Bronchial epithelial cell (primary cell): Measurements from ENCODE around the gene REST. TPM values are rescaled to one million over a fixed set of nuclear protein-coding genes. Genes with fewer than 3 reads are reported as not detected.

Experiments used
- DNase-seq: peaks from one replicate; pipeline ENCODE4 v3.0.0-alpha.2; 2010; ENCODE audit warnings: low read depth
- FAIRE-seq: peaks from 2 replicates; lab custom pipeline; 2011; peaks lifted over from hg19 to GRCh38; lab: Jason Lieb, UNC
- H3K27me3 ChIP-seq: 2 replicates; pipeline ENCODE4 v1.5.1; 2011; ENCODE audit warnings: low read length; ENCODE audit not compliant: control insufficient read depth, insufficient read depth
- H3K36me3 ChIP-seq: 2 replicates; pipeline ENCODE4 v1.5.1; 2011; ENCODE audit warnings: low read length; ENCODE audit not compliant: control insufficient read depth, insufficient read depth
- H3K4me3 ChIP-seq: 2 replicates; pipeline ENCODE4 v1.5.1; 2011; ENCODE audit warnings: mild to moderate bottlenecking, low read depth, low read length, control low read depth
- CTCF ChIP-seq: IDR thresholded peaks from 2 replicates; pipeline ENCODE4 v1.5.1; 2011; ENCODE audit warnings: mild to moderate bottlenecking, moderate library complexity, low read length, control low read depth, inconsistent platforms; ENCODE audit not compliant: insufficient read depth, severe bottlenecking
- total RNA-seq: library from RNA; depleted of rRNA; stranded (reverse); fragments of >200 nt; gene quantifications from 2 replicates; pipeline ENCODE4 v1.2.1, GENCODE V29; 2014

REST gene
- 17.6 and 21.6 TPM in 2 replicates for total RNA-seq

DNA sequence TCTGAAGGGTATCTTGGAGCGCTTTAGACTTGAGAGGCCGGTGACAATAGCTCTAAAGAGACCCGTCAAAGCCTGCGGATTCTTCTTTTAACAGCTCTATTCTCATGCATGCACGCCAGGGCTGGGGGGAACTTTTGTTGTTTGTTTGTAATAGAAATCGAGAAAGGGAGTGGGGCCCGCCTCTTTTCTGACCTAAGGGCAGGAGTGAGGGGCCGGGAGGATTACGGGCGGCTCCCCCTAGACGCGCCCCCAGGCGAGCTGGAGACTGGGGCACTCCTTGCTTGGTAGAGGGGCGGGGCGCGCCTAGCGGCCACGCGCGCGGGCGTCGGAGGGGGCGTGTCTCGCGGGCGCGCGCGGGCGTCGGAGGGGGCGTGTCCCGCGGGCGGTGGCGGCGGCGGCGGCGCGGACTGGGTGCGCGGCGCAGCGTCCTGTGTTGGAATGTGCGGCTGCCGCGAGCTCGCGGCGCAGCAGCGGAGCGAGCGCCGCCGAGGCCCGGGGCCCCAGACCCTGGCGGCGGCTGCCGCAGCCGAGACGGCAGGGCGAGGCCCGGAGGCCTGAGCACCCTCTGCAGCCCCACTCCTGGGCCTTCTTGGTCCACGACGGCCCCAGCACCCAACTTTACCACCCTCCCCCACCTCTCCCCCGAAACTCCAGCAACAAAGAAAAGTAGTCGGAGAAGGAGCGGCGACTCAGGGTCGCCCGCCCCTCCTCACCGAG lies at the start of gene REST:
Gene REST (plus strand): TSS at position 412 of the 717 bp plus-strand sequence. CDS start 2,739 bp downstream, outside the sequence.
- DNase-seq = peak; percentile 14
- H3K36me3 ChIP-seq = no peaks in the 10 kb centered on the region
- FAIRE-seq = no peak
- no peak for TF ChIP-seq CTCF
- H3K27me3 ChIP-seq = no peaks in the 10 kb centered on the region
- peak within 1 kb of the TSS; percentile 89 for H3K4me3 ChIP-seq

DNA sequence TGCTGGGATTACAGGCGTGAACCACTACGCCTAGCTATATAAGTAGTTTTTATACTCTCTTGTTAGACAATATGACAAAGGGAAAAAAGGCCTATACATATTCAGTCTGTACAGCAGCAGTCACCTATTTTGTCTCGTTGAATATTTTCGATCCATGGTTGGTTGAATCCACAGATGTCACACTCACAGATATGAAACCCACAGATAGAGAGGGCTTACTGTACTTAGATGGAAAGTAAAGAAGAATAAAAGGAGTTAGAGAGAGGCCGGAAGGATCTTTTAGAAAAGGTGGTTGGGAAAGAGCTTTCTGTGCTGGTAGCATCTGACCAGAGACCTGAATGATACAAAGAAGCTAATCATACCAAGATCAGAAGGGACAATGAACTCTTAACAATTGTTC lies 47.9 kb upstream of the REST start:
- FAIRE-seq (no peak), DNase-seq (no peak)
- H3K36me3 ChIP-seq = no peaks in the 10 kb centered on the region
- H3K27me3 ChIP-seq = no peaks in the 10 kb centered on the region
- TF ChIP-seq CTCF = no peak
- H3K4me3 ChIP-seq = no peak overlapping the region

DNA sequence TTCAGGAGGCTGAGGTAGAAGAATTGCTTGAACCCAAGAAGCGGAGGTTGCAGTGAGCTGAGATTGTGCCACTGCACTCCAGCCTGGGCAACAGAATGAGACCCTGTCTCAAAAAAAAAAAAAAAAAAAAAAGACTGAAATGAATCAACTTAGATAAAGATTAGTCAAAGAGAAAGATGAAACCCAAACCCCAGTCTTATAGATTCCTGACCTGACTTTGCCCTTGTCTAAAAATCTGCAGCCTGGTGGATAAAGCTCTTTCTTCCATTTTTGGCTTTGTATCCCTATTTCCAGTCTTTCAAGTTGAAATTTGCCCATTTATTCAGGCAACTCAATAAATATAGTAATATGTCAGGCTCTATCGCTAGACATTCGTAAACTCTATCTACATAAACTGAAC lies 46.9 kb upstream of the REST start:
- no peak for TF ChIP-seq CTCF
- H3K36me3 ChIP-seq = no peaks in the 10 kb centered on the region
- no peak overlapping the region for H3K4me3 ChIP-seq
- FAIRE-seq = no peak
- no peaks in the 10 kb centered on the region for H3K27me3 ChIP-seq
- no peak for DNase-seq

- Histone ChIP-seq H3K4me3 (no peak overlapping the region), H3K36me3 (no peaks in the 10 kb centered on the region), H3K27me3 (no peaks in the 10 kb centered on the region)
- peak; percentile 15 for DNase-seq
- peak; percentile 86 for FAIRE-seq
- TF ChIP-seq CTCF = no peak
Measured at GRCh38 chr4:56861360-56861759, 46.3 kb upstream of the REST start.

DNA sequence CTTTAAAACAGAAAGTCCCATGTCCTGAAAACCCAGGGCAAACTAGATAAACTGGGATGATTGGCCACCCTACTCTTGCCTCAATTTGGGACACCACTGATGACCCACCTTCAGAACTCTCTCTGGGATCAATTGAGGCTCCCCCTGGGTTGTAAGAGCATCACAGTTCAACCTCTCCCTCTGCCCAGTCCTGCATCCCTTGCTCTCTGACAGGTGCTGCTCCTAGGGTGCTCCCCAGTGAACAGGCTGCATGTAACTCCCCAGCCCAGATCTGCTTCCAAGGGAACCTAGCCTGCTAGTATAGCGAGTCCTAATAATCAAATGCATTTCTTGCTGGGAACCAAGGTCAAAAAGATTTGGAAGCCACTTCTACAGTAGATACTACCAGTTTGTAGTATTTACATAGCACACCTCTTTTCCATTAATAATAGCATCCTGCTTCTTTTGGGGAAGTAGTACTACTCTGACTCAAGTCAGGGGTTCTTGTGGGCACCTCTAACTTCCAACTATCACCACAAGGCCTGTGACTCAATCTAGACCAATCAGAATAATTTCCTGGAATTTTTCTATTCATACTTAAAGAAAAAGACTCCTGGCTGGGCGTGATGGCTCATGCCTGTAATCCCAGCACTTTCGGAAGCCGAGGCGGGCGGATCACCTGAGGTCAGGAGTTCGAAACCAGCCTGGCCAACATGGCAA lies 44.1 kb upstream of the REST start:
- no peak for FAIRE-seq
- no peak for TF ChIP-seq CTCF
- peak; percentile 61 for DNase-seq
- no peak overlapping the region for H3K4me3 ChIP-seq
- no peaks in the 10 kb centered on the region for H3K27me3 ChIP-seq
- H3K36me3 ChIP-seq = no peaks in the 10 kb centered on the region
